GM18520 (cell line): Measurements from ENCODE around the gene PDE2A.

Experiments
- ATAC-seq: cut with Tn5 transposase; IDR thresholded peaks from one replicate; pipeline ENCODE4 v1.9.1; 2021; ENCODE audit not compliant: unreplicated experiment

The PDE2A gene

DNA sequence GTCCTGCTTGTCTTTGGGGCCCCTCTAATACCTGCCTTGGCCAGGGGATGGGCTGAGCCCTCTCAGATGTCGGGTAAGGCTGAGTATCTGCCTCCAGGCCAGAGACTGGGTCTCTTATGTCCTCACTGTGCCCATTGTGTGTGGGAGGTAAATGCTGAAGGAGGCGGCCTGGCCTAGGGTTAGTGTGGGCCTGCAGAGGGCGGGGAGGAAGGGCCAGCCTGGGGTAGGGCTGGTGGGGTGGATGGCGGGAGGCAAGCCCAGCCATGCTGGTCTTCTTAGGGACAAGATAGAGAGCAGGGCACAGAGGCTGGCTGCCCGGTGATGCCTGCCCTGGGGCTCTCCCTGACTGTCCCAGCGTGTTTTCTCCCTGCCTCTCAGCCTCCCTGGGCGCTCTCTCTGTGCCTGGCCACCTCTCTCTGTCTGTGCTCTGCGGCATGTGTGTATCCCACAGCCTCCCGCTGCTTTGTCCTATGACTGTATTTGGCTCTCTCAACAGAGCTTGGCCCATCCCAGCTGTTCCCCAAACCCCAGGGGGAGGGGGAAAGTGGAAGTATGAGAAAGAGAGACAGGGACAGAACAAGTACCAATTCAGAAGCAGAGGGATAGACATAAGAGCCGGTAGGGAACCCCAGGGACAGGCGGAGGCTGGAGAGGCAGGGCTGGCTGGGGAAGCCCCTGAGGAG is 57.0 kb downstream of the PDE2A start:
- ATAC-seq: no peak

DNA sequence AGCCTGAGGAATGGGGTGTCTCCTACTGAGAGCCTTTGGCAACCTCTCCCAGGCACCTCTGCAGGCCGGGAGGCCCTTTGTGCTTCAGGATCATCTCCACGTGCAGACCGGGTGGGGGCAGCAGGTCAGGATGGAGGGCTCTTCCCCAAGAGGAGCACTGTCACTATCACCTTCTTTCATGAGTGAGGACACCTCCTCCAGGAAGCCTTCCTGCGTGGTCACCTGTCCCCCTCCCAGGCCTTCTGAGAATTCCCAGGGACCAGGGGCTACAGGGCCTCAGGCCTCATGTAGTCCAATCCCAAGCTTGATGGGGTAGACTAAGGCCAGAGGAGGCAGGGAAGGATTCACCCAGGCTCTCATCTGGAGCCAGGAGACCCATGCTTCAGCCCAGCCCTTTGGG is 57.6 kb downstream of the PDE2A start:
- ATAC-seq: no peak

DNA sequence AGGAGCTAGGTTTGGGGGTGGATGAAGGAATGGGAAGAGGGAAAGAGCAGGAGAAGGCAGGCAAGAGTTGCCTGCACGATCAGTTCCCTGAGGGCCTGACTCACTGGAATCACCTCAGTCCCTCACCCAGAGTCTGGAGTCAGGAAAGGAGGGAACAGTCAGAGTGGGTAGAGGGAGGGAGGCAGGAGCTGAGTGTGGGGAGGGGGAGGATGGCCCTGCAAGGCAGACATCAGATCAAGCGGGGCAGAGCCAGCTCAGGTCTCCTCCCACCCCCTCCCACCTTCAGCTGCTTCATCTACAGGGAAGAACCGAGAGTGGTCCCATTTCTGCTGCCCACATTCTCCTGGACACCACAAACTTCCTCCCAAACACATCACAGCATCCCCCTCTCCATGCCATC is 58.9 kb downstream of the PDE2A start:
- no peak for ATAC-seq

DNA sequence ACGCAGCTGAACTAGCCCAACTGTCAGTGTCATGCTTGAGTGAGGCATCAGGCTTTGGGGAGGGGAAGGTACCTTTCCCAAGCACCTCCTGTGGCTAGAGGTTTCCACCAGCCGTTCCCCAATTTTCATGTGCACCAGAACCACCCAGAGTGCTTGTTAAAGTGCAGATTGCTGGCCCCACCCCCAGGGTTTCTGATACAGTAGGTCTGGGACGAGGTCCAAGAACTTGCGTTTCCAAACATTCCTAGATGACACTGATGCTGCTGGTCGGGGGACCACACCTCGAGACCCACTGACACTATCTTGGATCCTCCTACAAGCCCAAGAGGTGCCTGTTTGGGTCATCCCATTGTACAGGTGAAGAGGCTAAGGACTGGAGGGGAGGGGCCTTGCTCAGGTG is 59.8 kb downstream of the PDE2A start:
- ATAC-seq: no peak

- ATAC-seq: no peak
Measured at GRCh38 chr11:72613977-72614376, 60.2 kb downstream of the PDE2A start.

DNA sequence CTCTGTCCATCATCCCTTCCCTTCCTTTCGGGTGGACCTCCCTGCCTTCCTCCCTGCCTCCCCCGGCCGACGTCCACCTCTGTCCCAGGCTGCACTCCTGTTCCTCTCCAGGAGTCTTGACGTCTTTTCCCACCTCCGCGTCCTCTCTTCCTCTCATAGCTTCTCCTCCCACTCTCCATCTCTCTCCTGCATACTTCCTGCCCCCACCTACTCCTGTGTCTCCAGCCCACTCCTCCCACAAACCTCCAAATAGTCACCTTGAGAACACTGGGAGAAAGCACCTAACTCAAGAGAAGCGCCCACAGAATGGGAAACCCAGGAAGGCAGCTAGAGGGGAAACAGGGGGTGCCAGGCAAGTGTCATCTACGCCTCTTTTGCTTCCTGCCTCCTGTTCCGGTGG is 60.8 kb downstream of the PDE2A start:
- no peak for ATAC-seq

- no peak for ATAC-seq
Measured at GRCh38 chr11:72609476-72609875, 64.7 kb downstream of the PDE2A start.

DNA sequence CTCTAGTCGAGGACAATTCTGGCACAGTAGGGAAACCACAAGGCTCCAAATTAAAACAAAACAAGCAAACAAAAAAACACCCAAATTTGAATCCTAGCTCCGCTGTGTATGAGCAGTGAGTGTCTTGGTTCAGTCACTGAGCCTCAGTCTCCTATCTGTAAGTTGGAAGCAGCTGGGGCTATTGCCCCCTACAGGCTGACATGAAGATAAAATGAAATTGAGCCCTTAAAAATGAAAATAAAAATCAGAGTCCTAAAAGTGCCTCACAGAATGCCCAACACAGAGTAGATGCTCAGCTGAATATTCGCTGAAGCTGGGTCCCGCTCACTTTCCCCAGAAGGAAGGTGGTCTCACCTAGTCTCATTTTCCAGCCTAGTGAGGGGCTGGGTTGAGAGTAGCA is 65.2 kb downstream of the PDE2A start:
- ATAC-seq: no peak

DNA sequence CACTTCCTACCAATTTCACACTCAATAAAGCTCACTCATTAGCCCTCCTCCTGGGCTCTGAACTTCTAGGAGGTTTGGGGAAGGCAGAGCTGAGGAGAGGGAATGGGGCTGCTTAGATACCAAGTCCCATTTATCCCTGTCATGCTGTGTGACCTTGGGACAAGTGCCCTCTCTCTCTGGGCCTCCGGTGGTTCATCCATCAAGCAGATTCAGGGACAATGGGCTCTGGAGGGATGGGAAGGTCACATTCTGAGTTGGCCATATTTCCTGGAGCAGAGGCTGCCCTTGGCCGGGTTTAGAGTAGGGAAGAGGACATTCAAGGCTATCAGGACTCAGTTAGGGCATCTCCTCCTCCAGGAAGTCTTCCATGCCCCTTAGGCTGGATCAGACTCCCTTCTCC is 66.7 kb downstream of the PDE2A start:
- no peak for ATAC-seq

GRCh38 chr11:72606748-72607468 is 67.3 kb downstream of the PDE2A start:
- ATAC-seq: no peak

- no peak for ATAC-seq
Measured at GRCh38 chr11:72605973-72606747, 68.1 kb downstream of the PDE2A start.

DNA sequence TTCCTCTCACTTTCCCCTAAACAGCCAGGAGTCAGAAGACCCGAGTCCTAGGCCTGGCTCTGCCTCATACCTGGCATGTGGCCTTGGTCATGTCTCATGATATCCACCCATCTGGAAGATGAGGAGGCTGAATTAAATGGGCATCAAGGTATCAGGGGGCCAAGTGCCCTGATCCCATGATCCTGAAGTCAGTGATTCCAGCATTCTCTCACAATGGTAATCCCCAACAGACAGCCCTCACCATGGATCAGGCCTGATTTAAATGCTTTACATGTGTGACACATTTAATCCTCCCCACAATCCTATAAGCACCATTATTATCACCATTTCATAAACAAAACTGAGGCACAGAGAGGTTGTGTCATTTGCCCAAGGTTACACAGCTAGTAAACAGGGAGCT is 70.0 kb downstream of the PDE2A start:
- no peak for ATAC-seq

- ATAC-seq: no peak
Measured at GRCh38 chr11:72602250-72602904, 71.8 kb downstream of the PDE2A start.

- ATAC-seq: no peak
Measured at GRCh38 chr11:72600557-72600956, 73.7 kb downstream of the PDE2A start.

GRCh38 chr11:72599325-72600117 is 74.7 kb downstream of the PDE2A start:
- no peak for ATAC-seq

GRCh38 chr11:72598906-72599305 is 75.3 kb downstream of the PDE2A start:
- ATAC-seq: no peak

- ATAC-seq: no peak
Measured at GRCh38 chr11:72598466-72598865, 75.8 kb downstream of the PDE2A start.

DNA sequence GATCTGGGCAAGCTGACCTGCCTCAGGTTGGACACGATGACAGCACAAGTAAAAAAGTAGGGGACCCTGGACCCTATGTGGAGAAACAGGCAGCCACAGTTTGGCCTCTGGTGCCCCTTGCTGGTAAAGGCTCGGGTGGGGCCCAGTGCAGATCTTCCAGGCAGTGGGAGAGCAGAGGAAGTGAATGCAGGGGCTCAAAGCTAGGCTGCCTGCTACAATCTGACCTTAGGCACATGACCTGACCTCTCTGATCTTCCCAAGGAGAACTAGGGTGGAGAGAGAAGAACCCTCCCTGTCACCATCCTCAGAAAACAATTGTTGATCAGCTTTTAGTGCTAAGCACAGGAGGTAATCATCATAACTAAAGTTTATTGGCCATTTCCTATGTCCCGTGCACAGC is 76.5 kb downstream of the PDE2A start:
- ATAC-seq: no peak

DNA sequence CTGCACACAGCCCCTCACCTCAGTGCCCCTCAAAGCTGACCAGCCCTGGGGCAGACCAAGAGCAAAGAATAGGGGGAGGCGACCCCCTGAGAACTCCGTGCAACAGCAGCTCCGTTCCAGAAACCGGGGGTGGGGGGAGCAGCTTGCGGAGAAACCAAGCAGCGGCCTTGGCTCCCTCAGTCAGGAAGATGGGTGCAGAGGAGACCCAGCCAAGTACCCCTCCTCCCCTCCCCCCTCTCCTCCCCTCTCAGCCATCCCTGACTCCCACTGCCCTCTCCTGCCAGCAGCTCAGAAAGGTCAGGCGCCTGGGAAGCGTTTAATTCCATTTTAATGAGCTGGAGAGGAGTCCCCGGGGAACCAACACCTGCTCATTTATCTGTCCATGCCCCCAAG is 78.9 kb downstream of the PDE2A start:
- no peak for ATAC-seq

GRCh38 chr11:72594493-72595291 is 79.5 kb downstream of the PDE2A start:
- no peak for ATAC-seq
